GM18502 (cell line): ENCODE results near the gene FYN.

Source experiments
- ATAC-seq: cut with Tn5 transposase; IDR thresholded peaks from one replicate; pipeline ENCODE4 v1.9.1; 2021; ENCODE audit warnings: mild to moderate bottlenecking; ENCODE audit not compliant: unreplicated experiment, poor library complexity

FYN gene

DNA sequence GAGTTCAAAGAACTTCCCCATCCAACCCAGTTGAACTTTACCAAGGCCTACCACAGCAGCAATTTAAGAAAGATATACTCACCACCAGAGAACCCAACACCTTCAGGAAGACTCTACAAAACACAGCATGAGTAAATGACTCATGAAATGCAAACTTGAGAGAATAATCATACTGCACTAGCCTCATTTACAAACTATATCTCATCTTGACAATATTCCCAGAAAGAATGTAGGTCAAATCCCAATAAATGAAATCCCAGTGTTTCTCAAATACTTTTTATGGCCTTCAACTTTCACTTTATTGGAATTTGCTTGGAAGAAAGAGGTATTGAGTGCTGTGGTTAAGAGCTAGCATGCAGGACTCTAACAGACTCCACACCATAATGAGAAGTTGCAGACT lies 60.0 kb downstream of the FYN start:
- no peak for ATAC-seq

DNA sequence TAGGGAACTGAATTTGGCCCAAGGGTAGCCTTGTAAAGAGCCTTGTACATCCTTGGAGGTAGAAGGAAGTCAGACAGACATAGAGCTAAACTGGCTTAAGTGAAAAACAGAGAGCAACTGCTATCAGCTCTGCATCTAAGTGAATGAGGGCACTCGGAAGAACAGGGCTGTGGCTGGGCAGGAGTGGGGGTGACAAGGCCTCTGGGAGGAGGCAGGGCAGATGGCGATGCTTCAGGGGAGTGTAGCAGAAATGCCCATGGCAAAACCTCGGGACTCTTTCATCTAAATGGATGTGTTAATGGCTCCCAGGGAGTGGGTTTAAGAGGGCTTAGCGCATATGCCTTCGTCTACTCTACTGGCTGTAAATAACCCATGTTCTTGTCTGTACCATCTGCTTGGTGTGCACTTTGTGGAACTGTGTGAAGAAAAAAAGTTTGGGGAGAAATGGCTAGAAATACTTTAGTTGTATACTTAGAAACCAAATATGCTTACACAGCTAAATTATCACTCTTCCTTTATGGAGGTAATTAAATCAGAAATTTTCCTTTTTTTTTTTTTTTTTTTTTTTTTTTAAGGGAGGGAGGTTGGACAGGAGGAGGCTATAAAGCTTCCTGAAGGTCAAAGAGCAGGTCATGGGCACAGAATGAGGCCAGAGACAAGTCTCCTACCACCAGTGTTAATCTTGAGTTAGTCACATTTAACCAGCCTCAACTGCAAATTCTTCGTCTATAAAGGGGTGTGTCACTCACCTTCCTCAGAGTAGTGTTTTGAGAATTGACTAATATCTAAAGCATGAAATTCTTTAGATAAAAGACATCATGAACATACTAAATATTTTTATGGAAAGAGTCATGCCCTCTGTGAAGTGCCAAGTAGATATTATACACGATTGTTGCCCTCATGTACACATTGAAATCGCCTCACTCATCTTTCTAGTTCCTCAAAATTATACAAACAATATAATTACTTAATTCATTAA lies 60.9 kb downstream of the FYN start:
- no peak for ATAC-seq

DNA sequence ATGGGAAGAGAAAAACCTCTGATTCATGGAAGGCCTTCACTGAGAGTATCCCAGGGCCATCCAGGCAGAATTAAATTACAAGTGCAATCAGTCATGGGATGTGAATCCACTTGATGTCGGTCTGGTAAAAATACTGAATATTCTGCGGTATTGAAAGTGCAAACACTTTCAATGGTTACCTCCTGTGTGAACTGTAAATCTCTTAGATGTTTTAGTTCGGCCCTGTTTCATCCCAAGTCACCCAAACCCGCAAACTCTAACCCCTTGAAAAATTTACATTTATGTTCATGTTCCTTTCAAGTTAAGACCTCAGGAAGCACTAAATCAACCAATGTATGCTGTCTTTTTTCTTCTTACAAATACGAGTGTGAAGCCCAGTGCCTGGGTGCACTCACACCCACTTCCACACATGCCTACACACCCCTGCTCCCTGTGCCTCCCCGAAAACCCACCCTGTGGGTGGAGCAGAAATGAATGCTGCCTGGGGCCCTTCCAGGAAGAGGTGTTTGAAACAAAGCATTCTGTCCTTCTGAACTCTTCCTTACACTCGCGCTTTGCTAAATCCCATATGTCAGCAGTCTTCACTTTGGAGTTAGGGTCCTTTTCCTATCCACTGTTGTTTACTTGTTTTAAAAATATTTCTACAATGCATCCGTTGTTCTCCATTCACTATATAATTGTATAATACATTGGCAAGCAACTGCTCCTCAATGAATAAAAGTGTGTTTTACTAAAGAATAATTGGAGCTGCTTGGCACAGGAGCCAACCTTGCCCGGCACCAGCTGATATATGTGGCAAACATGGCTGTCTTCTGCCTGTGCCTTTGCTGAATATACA lies 62.7 kb downstream of the FYN start:
- no peak for ATAC-seq

DNA sequence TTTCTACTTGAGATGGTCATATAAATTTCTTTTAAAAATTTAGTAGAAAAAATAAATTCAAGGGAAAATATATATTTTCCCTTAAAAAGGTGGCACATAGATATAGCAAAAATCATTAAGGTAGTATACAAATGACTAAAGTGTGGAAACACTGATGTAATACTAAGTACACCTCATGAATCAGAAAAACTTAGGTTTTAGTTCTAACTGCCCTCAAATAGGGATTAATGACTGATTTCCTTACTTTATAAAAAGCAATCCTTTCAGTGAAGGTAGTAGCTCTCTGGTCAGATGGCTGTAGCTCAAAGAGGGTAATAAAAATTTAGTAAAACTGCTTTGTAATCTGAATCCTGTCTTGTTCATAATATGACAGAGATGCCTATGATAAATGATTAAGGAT lies 63.5 kb downstream of the FYN start:
- no peak for ATAC-seq

DNA sequence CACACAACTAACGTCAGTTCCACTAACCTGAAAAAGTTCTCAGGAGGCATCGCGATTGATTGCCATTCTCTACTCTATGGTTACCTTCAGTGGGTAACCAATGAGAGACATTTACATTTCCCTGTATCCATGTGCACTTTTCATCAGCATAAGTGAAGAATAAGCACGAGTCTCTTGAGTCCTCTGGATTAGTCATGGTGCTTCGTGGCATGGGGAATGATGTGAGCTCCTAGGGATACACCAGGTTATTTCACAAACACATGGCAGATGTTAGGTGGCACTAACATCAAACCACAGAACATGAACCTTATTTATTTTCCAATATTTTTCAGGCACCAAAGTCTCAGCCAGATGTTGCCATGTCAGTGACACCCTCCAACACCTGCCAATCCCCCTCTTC lies 64.0 kb downstream of the FYN start:
- no peak for ATAC-seq

DNA sequence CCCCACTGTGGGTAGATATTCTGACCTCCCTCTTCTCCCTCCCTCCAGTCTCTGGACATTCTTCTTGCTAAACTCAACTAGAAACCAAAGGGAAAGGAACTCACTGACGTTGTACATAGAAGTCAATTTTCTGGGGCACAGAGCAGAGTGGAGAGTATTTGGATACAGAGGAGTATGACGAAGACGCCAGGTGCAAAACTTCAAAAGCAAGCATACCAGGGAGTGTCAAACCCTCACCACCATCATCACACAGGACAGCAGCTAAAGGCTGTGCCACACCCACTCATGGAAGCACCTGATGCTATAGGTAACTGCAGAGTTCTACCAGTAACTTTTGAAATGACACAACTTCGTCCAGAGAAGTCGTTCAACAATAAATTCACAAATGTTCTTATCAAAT lies 64.8 kb downstream of the FYN start:
- no peak for ATAC-seq

DNA sequence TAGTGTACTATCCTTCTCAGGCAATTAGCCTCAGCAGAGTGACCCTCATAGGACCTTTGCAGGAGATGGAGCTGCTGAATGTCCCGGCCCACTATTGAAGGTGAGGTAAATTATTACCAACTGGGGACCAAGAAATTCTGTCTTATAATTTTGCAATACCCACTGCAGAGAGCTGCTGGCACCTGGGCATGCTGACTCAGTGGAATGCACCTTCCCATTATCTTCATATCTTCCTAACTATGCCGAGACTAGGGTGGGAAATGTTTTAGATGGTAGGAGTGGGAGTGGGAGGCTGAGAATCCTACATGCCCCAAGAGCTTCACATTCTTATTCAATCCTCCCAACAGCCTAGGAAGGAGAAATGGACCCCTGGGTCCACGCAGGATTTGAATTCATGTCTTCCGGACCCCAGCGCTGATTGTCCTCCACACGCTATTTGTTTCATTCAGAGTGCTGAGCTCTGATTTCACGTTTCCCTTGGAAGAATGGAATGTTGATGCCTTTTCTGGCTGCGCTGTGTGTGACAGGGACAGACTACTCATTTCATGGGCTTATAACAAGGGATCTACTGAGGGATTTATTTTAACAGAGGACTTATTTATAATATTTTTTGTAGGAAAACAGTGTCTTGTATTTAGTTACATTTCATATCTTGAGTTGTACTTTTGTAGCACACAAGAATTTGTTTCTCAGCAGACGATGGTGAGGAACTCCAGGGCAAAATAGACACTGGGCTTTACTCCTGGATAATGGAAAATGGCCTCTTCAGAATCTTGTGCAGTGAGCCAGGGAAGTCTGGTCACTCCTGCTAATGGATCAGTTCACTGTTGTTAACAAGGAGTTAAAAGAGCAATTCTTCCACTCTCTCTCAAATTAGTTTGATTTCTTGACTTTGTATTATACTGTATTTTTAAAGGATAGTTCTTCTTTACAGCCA lies 66.4 kb downstream of the FYN start:
- ATAC-seq = no peak

DNA sequence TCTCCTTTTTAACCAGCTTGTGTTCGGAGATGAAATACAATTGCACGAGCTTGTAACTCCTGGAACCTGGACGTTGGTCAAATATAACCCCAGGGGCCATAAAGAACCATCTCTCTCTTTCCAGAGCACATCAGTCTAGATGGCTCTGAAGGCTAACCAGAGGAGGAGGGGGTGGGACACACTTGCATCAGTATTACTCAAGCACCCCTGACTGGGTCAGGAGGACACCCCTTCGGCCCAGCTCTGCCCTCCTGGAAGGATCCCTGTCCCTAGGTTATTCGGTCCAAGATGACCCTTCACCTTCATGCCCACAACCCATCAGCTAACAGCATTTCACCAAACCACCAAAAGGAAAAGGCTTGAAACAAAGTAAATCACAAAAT lies 67.1 kb downstream of the FYN start:
- peak; percentile 8 for ATAC-seq

DNA sequence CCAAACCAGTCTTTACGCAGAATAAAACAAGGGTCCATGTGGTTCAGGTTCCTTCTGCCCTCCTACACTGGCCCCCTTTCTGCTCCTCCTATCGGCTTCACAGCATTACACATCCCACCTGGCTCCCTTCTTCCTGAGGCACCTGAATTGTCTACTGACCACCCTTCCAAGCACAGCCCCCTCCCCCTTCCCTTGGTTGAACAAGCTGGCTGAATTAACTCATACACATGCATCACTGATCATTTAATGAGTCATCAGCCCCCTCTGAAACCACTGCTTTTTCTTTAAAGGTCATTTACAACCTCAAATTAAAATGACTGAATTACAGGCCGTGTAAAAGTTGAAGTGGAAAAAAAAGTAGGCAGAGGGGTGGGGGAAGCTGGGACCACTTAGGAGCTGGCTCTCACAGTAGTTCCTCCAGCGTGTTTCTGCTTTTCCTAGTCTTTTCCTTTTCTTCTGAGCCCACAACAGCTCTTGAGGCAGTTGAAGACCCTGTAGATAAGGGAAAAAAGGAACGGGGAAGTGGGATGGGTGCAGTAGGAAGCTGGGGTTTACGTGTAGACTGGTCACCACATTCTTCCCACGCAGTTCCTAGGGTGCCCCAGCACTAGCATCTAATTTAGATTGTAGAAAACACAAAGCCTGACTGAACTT lies 67.6 kb downstream of the FYN start:
- peak; percentile 63 for ATAC-seq

DNA sequence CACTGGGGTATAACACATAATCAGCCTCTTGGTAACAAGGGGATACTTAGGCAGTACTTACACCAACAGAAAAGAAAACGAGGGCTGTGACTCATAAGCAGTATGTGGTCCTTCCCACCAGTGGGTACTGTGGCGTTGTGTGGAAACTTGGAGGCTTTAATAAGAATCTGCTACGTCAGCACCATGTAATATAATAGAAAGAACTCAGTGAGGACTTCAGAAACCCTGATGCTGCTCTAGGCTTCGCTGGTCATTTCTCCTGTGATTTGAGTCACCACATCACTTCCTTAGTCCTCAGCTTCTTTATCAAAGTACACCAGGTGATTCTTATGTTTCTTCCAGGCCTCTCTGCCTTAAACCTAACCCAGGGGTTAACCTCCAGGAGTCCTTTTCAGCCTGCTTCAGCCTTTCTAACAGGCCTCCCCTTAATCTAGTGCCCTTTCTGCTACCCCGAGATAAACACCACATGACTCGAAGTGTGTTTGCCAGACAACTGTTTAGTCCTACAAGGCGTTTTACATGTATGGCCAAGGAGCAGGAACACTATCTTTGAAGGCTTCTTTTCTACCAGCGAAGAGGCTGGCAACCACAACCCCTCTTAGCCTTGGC lies 68.5 kb downstream of the FYN start:
- peak; percentile 66 for ATAC-seq

DNA sequence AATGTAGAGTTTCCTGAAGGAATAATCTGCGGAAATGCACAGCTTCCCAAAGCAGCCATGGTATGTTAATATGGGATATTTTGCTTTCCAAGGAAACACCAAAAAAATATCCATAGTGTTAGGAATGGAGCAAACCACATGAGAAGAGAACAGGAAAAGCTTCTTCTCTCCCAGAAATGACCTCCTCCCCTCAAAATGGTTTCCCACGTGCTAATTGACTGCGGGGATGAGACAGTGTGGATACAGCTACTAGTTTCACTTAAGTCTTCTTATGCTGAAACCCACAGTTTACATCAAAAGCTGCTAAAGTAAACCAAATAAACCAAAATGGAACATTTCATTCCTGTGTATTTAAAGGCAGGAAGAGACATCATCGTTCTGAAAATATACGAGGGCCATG lies 69.4 kb downstream of the FYN start:
- ATAC-seq = no peak

DNA sequence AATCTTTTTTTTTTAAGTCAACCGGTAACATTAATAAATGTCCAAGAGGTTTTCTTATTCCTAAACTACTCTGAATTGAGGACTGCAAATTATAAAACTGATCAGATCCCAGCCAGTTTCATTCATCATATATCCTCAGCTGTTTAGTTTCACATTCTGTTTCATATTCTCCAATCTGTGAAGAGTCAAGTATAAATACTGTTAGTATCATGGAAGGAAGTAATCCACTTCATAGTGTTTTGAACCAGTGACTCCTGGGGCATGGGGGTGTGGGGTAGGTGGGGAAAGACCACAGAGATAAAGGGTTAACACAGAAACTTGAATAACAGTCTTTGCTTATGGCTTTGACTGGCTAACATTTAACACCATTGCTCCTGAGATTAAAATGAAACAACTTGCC lies 69.9 kb downstream of the FYN start:
- no peak for ATAC-seq

DNA sequence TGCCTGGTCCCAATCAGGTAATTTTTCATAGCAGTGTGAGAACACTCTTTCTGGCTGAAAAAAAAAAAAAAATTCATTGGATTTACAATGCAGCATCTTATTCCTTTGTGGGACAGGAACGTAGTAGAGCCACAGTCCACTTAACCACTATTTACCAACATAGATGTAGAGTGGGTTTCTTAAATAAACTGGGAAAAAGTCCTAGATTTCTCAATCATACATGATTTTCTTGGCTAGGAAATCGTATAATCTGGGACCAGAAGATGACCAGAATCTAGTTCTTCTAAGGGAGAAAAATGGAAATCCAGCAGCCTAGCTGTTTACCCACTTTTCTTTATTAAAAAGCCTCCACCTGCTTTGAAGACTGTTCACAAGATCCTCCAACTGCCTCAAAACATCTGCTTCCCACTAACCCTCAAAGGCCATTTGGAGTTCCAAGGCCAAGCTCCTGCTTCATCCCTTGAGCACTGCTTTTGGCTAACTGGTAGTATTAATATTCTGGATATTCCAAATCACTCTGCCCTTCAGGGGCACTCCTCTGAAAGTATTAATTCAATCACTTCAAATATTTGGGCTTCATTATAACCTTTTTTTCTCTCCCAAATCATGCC lies 70.4 kb downstream of the FYN start:
- no peak for ATAC-seq

DNA sequence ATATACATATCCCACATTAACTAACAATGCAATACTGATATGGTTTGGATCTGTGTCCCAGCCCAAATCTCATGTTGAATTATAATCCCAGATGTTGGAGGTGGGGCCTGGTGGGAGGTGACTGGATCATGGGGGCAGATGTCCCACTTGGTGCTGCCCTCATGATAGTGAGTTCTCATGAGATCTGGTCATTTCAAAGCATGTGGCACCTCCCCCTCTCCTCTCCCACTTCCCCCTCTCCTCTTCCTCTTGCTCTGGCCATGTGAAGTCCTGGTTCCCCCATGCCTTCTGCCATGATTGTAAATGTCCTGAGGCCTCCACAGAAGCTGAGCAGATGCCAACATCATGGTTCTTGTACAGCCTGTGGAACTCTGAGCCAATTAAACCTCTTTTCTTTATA lies 71.2 kb downstream of the FYN start:
- no peak for ATAC-seq

DNA sequence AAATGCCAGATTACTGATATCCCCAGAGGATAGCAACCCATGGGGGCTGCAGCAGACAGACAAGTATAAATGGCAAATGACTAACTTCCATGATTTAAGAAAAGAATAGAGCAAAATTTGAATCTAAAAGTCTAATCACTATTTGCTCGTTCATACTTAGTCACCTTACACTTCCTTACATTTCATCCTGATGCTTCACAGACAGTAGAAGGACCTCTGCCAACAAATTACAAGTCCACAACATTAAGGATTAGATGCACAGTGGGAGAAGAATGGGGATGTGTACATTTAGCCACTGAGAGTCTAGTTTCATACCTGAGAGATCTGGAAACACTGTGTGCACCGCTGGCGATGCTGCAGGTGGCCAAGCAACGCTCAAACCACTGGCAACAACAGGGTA lies 72.4 kb downstream of the FYN start:
- ATAC-seq = no peak

DNA sequence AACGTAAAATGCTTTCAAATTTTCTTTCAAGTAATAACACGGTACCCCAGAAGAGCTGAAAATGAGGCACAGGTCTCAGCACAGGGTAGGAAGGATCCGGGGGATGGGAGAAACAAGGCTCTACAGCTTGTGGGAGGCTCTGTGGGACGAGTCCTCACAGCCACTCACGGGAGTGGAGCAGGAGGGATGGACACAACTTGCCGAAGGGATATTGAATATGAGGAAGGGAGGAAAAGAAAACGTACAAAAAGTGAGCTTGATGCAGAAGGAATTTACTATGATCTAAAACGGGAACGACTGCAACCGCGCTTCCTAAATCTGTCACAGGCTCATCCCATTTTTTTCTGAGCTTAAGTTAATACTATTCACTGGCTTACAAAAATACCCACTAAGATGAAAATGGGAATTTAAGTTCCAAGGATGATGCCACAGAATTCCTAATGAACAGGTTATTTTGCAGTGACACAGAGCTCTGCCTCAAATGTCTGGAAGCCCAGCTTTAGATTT lies 72.9 kb downstream of the FYN start:
- ATAC-seq = no peak

DNA sequence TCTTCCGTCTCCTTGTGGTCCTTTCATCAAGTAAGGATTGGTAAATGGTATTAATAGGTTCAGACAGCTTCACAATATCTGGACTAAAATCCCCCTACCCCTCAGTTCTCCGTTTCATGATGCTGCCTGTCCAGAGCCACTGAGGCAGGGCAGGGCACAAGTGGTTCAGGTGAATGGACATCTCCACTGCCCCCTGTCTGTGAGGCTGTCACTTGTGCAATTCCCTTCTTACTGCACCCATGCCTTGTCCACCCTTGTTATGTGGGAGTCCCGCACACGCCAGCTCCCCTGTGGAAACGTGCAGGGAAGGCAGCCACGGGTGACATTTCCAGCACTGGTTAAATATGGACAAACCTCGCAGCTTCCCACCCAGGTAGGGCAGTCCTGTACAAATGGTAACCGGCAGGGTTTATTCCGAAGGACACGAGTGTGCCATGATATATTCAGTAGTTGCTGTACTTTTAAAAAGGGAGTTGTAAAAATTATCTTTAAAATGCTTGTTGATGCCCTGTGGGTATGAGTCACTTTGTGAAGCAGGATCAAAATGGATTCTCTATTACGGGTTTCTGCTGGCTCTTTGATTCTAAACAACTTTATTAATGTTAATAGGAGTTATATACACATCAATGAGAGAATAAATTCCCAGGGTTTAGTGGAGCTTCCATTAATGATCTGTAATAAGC lies 73.5 kb downstream of the FYN start:
- ATAC-seq = no peak

DNA sequence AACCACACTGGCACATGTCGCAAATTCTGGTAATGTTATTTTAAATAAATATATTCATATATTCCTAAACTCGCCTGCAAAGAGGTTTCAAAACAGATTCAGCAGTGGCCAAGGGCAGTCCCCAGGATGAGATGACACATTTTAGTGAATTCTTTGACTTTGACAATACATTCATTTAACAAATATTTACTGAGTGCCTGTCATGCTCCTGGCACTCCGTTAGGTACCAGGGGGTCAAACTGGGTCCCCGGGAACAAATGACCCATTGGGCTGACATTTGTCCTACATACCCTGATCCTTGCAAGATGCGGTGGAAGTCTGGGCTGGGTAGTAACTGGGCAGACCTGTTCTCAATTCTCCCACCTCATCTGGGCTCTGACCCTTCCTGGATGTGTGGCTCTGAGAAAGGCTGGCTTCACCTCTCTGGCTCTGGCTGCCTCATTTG lies 74.9 kb downstream of the FYN start:
- ATAC-seq = no peak
